ENCODE data around the gene SDCCAG8.

DNA sequence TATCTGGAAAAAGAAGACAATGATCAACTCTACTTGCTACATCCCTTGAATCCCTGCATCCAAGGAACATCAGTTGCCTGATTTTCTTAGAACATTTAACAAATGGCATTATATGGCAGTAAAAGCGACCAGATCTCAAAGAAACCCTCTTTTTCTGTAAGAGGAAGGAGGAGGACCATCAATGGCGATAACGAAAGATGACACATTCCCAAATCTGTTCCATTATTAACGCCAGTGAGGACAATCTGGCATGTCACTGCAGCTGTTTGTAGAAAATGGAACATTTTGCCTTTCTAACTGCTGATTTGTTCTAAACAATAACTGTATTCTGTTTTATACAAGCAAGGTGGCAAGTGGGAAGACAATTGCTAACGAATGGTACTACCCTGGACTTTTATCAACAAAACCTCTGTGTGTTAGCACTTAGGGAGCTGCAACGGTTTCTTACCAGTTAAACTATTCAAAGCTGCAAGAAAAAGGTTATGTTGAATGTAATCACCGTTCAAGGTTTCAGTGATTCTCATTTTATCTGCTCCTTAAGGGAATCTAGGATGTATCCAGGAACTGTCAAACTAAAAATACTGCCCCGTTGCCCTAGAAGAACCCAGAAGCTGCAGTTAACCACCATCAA, 251.9 kb downstream of the SDCCAG8 start:
- TF ChIP-seq, protein P1, sequence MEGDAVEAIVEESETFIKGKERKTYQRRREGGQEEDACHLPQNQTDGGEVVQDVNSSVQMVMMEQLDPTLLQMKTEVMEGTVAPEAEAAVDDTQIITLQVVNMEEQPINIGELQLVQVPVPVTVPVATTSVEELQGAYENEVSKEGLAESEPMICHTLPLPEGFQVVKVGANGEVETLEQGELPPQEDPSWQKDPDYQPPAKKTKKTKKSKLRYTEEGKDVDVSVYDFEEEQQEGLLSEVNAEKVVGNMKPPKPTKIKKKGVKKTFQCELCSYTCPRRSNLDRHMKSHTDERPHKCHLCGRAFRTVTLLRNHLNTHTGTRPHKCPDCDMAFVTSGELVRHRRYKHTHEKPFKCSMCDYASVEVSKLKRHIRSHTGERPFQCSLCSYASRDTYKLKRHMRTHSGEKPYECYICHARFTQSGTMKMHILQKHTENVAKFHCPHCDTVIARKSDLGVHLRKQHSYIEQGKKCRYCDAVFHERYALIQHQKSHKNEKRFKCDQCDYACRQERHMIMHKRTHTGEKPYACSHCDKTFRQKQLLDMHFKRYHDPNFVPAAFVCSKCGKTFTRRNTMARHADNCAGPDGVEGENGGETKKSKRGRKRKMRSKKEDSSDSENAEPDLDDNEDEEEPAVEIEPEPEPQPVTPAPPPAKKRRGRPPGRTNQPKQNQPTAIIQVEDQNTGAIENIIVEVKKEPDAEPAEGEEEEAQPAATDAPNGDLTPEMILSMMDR (IDR thresholded peaks at IDR 0.05): no peak
- TF ChIP-seq POLR2AphosphoS5 (IDR thresholded peaks at IDR 0.05; ENCODE audit: low read depth, low read length) (no peak), SIN3A (IDR thresholded peaks at IDR 0.05; ENCODE audit: borderline replicate concordance, insufficient read depth, low read depth, low read length) (no peak), TCF7L2 (IDR thresholded peaks at IDR 0.05; ENCODE audit: low read depth, low read length) (no peak)
- TF ChIP-seq, protein P2, sequence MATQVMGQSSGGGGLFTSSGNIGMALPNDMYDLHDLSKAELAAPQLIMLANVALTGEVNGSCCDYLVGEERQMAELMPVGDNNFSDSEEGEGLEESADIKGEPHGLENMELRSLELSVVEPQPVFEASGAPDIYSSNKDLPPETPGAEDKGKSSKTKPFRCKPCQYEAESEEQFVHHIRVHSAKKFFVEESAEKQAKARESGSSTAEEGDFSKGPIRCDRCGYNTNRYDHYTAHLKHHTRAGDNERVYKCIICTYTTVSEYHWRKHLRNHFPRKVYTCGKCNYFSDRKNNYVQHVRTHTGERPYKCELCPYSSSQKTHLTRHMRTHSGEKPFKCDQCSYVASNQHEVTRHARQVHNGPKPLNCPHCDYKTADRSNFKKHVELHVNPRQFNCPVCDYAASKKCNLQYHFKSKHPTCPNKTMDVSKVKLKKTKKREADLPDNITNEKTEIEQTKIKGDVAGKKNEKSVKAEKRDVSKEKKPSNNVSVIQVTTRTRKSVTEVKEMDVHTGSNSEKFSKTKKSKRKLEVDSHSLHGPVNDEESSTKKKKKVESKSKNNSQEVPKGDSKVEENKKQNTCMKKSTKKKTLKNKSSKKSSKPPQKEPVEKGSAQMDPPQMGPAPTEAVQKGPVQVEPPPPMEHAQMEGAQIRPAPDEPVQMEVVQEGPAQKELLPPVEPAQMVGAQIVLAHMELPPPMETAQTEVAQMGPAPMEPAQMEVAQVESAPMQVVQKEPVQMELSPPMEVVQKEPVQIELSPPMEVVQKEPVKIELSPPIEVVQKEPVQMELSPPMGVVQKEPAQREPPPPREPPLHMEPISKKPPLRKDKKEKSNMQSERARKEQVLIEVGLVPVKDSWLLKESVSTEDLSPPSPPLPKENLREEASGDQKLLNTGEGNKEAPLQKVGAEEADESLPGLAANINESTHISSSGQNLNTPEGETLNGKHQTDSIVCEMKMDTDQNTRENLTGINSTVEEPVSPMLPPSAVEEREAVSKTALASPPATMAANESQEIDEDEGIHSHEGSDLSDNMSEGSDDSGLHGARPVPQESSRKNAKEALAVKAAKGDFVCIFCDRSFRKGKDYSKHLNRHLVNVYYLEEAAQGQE (IDR thresholded peaks at IDR 0.05; ENCODE audit: insufficient read depth in 1 of 2, low read depth in 2 of 2, low read length in 1 of 2): no peak
